ENCODE data around the gene RANBP9. TPM values are rescaled to one million over a fixed set of nuclear protein-coding genes. Genes with fewer than 3 reads are reported as not detected.

Gene RANBP9
- total and polyA plus RNA-seq, 2 donors from 2014 or later = 16.4 to 29.0 TPM

DNA sequence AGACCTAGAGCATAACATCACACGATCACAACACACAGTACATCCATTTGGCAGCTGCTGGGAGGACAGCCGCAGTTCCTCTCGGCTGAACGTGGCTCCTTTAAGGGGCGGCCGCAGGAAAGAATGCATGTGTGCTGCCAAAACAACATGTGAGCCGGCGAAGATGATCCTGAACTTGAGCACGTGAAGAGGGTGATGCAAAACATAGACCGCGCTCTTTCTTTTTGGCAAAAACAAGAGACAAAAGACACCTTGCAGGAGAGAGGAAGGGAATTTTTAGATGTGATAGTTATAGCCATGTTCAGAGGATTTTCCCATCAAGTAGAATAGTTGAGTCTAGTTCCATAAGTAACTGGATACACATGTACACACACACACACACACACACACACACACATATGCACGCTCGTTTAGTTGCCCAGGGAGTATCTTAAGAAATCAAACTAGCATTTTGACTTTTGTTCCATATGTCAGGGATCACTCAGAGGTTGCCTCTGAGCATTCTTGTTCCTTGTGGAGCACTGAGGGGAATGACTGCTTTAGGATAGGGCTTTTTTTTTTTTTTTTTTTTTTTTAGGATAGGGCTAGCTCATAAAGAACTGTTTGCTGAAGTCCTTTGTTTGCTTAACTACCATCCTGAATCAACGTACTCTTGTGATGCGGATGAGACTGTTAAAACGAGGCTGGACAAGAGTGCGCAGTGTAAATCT is 21.7 kb upstream of the RANBP9 start:
- Histone ChIP-seq H3K27ac (ENCODE audit: low read depth in 2 of 2, low read length in 2 of 2) (no peak overlapping the region), H3K27me3 (ENCODE audit: control insufficient read depth, insufficient read depth, low read length) (no peaks in the 10 kb centered on the region), H3K4me3 (ENCODE audit: low read length in 3 of 3) (peak overlapping the region in 2 of 3 donors; percentile 26 to 56), H3K36me3 (ENCODE audit: control insufficient read depth in 2 of 3, insufficient read depth in 3 of 3, low read length in 3 of 3) (no peaks in the 10 kb centered on the region), H3K9ac (ENCODE audit: low read length in 3 of 3) (peak overlapping the region in 1 of 3 donors; percentile 5), H3K4me1 (ENCODE audit: control insufficient read depth in 2 of 3, insufficient read depth in 2 of 3, low read depth in 1 of 3, low read length in 3 of 3) (no peaks in the 10 kb centered on the region), H3K9me3 (ENCODE audit: control insufficient read depth in 2 of 3, insufficient read depth in 1 of 3, low read length in 3 of 3) (peaks cover 0 to 1% (median 0%) of the 10 kb centered on the region in 3 donors)
- FAIRE-seq (no peak), DNase-seq (peak; percentile 54 to 88 (median 69))
- intact Hi-C loops (cut with DNase I) = no loop called here
- TF ChIP-seq, protein P1, sequence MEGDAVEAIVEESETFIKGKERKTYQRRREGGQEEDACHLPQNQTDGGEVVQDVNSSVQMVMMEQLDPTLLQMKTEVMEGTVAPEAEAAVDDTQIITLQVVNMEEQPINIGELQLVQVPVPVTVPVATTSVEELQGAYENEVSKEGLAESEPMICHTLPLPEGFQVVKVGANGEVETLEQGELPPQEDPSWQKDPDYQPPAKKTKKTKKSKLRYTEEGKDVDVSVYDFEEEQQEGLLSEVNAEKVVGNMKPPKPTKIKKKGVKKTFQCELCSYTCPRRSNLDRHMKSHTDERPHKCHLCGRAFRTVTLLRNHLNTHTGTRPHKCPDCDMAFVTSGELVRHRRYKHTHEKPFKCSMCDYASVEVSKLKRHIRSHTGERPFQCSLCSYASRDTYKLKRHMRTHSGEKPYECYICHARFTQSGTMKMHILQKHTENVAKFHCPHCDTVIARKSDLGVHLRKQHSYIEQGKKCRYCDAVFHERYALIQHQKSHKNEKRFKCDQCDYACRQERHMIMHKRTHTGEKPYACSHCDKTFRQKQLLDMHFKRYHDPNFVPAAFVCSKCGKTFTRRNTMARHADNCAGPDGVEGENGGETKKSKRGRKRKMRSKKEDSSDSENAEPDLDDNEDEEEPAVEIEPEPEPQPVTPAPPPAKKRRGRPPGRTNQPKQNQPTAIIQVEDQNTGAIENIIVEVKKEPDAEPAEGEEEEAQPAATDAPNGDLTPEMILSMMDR (IDR thresholded peaks at IDR 0.05; ENCODE audit: borderline replicate concordance, extremely low read depth, insufficient read depth) = no peak

DNA sequence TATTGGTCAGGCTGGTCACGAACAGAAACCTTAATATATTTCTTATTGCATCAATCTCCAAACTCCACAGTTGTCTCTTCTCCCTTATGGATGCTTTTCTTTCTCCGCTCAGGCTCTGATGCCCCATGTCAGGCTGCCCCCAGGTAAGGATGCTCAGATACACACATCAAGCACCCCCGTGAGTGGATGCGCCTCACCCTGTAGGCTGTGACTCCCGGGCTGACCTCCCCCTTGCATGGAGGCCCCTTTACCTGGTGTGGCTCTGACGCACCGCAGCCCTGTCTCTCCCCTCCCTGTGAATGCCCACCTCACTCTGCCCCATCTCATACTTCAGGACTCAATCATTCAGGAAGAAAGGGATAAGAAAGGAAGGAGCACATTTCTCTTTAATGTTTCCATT is 19.1 kb upstream of the RANBP9 start:
- intact Hi-C loops (cut with DNase I) = no loop called here
- FAIRE-seq = no peak
- TF ChIP-seq, protein P1 (IDR thresholded peaks at IDR 0.05; ENCODE audit: borderline replicate concordance, extremely low read depth, insufficient read depth) = no peak

DNA sequence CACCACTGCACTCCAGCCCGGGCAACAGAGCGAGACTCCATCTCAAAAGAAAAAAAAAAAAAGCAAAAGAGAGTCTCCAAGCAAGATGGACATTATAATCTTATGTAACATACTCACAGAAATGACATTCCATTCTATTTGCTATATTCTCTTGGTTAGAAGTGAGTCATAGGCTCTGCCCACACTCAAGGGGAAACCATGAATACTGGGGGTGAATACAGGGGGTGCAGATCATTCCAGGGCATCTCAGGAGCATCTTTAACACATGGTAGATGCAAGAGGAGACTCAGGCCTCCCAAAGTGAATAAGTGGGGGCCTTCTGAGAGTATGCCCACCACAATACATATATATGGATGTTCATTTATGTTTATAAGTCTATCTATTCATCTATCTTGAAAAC is 18.3 kb upstream of the RANBP9 start:
- FAIRE-seq (no peak), DNase-seq (no peak)
- Histone ChIP-seq H3K4me3 (ENCODE audit: low read length in 3 of 3) (no peak overlapping the region), H3K36me3 (ENCODE audit: control insufficient read depth in 2 of 3, insufficient read depth in 3 of 3, low read length in 3 of 3) (no peaks in the 10 kb centered on the region), H3K9me3 (ENCODE audit: control insufficient read depth in 2 of 3, insufficient read depth in 1 of 3, low read length in 3 of 3) (no peaks in the 10 kb centered on the region), H3K9ac (ENCODE audit: low read length in 3 of 3) (no peak overlapping the region), H3K27ac (ENCODE audit: low read depth in 2 of 2, low read length in 2 of 2) (no peak overlapping the region), H3K27me3 (ENCODE audit: control insufficient read depth, insufficient read depth, low read length) (no peaks in the 10 kb centered on the region), H3K4me1 (ENCODE audit: control insufficient read depth in 2 of 3, insufficient read depth in 2 of 3, low read depth in 1 of 3, low read length in 3 of 3) (no peaks in the 10 kb centered on the region)
- intact Hi-C loops (cut with DNase I) = no loop called here
- TF ChIP-seq, protein P1 (IDR thresholded peaks at IDR 0.05; ENCODE audit: borderline replicate concordance, extremely low read depth, insufficient read depth) = no peak

More for the DNA sequence above, 19.1 kb upstream of the RANBP9 start:
- Histone ChIP-seq H3K36me3 (ENCODE audit: control insufficient read depth in 2 of 3, insufficient read depth in 3 of 3, low read length in 3 of 3) (no peaks in the 10 kb centered on the region), H3K9ac (ENCODE audit: low read length in 3 of 3) (no peak overlapping the region), H3K9me3 (ENCODE audit: control insufficient read depth in 2 of 3, insufficient read depth in 1 of 3, low read length in 3 of 3) (no peaks in the 10 kb centered on the region), H3K27ac (ENCODE audit: low read depth in 2 of 2, low read length in 2 of 2) (no peak overlapping the region), H3K4me1 (ENCODE audit: control insufficient read depth in 2 of 3, insufficient read depth in 2 of 3, low read depth in 1 of 3, low read length in 3 of 3) (no peaks in the 10 kb centered on the region), H3K27me3 (ENCODE audit: control insufficient read depth, insufficient read depth, low read length) (no peaks in the 10 kb centered on the region), H3K4me3 (ENCODE audit: low read length in 3 of 3) (no peak overlapping the region)
- no peak for DNase-seq

Data from kidney (tissue), 14 donors.